NCI-H146 (cell line): ENCODE data around the gene RNFT2.

Experiments used
- DNase-seq: peaks from one replicate; lab custom pipeline; 2025; lab: John Stamatoyannopoulos, UW

The RNFT2 gene

GRCh38 chr12:116879509-116880212, 141.5 kb downstream of the RNFT2 start:
- peak; percentile 3 for DNase-seq

- no peak for DNase-seq
These were observed 142.2 kb downstream of the RNFT2 start for GRCh38 chr12:116880213-116880816.

GRCh38 chr12:116880817-116881324, 142.8 kb downstream of the RNFT2 start:
- peak; percentile 73 for DNase-seq

GRCh38 chr12:116881325-116881876, 143.3 kb downstream of the RNFT2 start, which contains the start of gene HRK:
TSS of gene HRK (minus strand) at chr12:116881441. CDS start at chr12:116881307, 134 bp downstream.
- peak; percentile 73 for DNase-seq

- no peak for DNase-seq
These were observed 143.9 kb downstream of the RNFT2 start for GRCh38 chr12:116881877-116882507.

- DNase-seq = peak; percentile 34
These were observed 144.6 kb downstream of the RNFT2 start for GRCh38 chr12:116882742-116883141.

GRCh38 chr12:116884871-116885270, 146.8 kb downstream of the RNFT2 start:
- no peak for DNase-seq

- no peak for DNase-seq
These were observed 147.4 kb downstream of the RNFT2 start for GRCh38 chr12:116885491-116885890.

GRCh38 chr12:116887244-116887643, 149.1 kb downstream of the RNFT2 start:
- no peak for DNase-seq

- peak; percentile 43 for DNase-seq
These were observed 149.8 kb downstream of the RNFT2 start for GRCh38 chr12:116887897-116888296.

GRCh38 chr12:116890330-116890729, 152.2 kb downstream of the RNFT2 start:
- DNase-seq = no peak

GRCh38 chr12:116891019-116891418, 152.9 kb downstream of the RNFT2 start:
- DNase-seq = no peak

GRCh38 chr12:116892349-116893140, 154.4 kb downstream of the RNFT2 start:
- DNase-seq = no peak

- DNase-seq = no peak
These were observed 156.8 kb downstream of the RNFT2 start for GRCh38 chr12:116894913-116895312.

GRCh38 chr12:116896411-116896924, 158.4 kb downstream of the RNFT2 start:
- no peak for DNase-seq

GRCh38 chr12:116897476-116897875, 159.4 kb downstream of the RNFT2 start:
- DNase-seq = no peak

- no peak for DNase-seq
These were observed 160.6 kb downstream of the RNFT2 start for GRCh38 chr12:116898669-116899068.

GRCh38 chr12:116901612-116902011, 163.5 kb downstream of the RNFT2 start:
- DNase-seq = no peak
